GM12878 (cell line): ENCODE results near the gene MTRFR. TPM values are rescaled to one million over a fixed set of nuclear protein-coding genes. Genes with fewer than 3 reads are reported as not detected.

Experiments used
- ATAC-seq: fragments of 200-7000 bp; cut with Tn5 transposase; 3 replicates; pipeline ENCODE4 v1.9.1; 2020; ENCODE audit warnings: mild to moderate bottlenecking, moderate library complexity
- BruUV-seq: library from RNA; stranded (reverse); fragments of 400-500 nt; replicated peaks from 2 replicates; lab custom pipeline; 2021; lab: Mats Ljungman, UMichigan
- CTCF ChIA-PET: fragments of 300-600 bp; sonication (Branson Sonifier 250); formaldehyde crosslinking; extraction: SDS; loops from one replicate; lab custom pipeline; 2021; ENCODE audit warnings: inconsistent platforms; lab: Yijun Ruan, JAX
- POLR2A ChIA-PET: fragments of 350-600 bp; formaldehyde crosslinking; extraction: SDS; loops from one replicate; lab custom pipeline; 2021; ENCODE audit warnings: inconsistent platforms; lab: Charles Lee
- RAD21 ChIA-PET: fragments of 300-600 bp; sonication (Branson Sonifier 250); formaldehyde crosslinking; loops from one replicate; lab custom pipeline; 2023; ENCODE audit warnings: antibody characterized with exemption; ENCODE audit not compliant: unreplicated experiment; lab: Charles Lee
- SMC1A ChIA-PET: fragments of 300-600 bp; sonication (Branson Sonifier 250); formaldehyde crosslinking; loops from one replicate; lab custom pipeline; 2023; ENCODE audit not compliant: unreplicated experiment, uncharacterized antibody; lab: Charles Lee
- DNase-seq: peaks from one replicate; pipeline ENCODE4 v3.0.0-alpha.2; 2011; ENCODE audit warnings: low read depth, low spot score
- FAIRE-seq: peaks from 3 replicates; lab custom pipeline; 2011; peaks lifted over from hg19 to GRCh38; lab: Jason Lieb, UNC
- H2AFZ ChIP-seq: 2 replicates; pipeline ENCODE4 v1.6.0; 2011; ENCODE audit warnings: low read depth, low read length, control low read depth; ENCODE audit not compliant: control insufficient read depth
- H3K27ac ChIP-seq: 2 replicates; pipeline ENCODE4 v1.5.1; 2011; ENCODE audit warnings: control low read depth; ENCODE audit not compliant: control insufficient read depth, insufficient read depth
- H3K27me3 ChIP-seq, 2 experiments: replicated peaks in 1 of 2; 2 replicates each; pipeline versions ENCODE4 v1.6.0 to v1.6.1; 2011; ENCODE audit warnings: low read length in 1 of 2; ENCODE audit not compliant: control insufficient read depth in 2 of 2, insufficient read depth in 2 of 2
- H3K36me3 ChIP-seq, 2 experiments: 2 replicates each; pipeline ENCODE4 v1.5.1; 2011; ENCODE audit warnings: low read length in 1 of 2; ENCODE audit not compliant: control insufficient read depth in 2 of 2, insufficient read depth in 2 of 2
- H3K4me1 ChIP-seq: 2 replicates; pipeline ENCODE4 v1.6.1; 2011; ENCODE audit warnings: mild to moderate bottlenecking, low read length, moderate library complexity, mixed read lengths; ENCODE audit not compliant: control insufficient read depth, insufficient read depth
- H3K4me2 ChIP-seq: 2 replicates; pipeline ENCODE4 v1.6.0; 2011; ENCODE audit warnings: control low read depth; ENCODE audit not compliant: control insufficient read depth, insufficient read depth
- H3K4me3 ChIP-seq: fragments of 200-600 bp; sonication (generic); 2 replicates; pipeline ENCODE4 v1.5.1; 2016
- H3K79me2 ChIP-seq: 2 replicates; pipeline ENCODE4 v1.6.0; 2011; ENCODE audit warnings: low read length; ENCODE audit not compliant: control insufficient read depth, insufficient read depth
- H3K9ac ChIP-seq: 2 replicates; pipeline ENCODE4 v1.8.0; 2011; ENCODE audit warnings: low read length, control low read depth, mixed read lengths; ENCODE audit not compliant: control insufficient read depth, insufficient read depth
- H3K9me3 ChIP-seq: replicated peaks from 3 replicates; pipeline ENCODE4 v1.5.1; 2011; ENCODE audit warnings: mild to moderate bottlenecking, low read length; ENCODE audit not compliant: control insufficient read depth, insufficient read depth
- H4K20me1 ChIP-seq: 2 replicates; pipeline ENCODE4 v1.6.0; 2011; ENCODE audit not compliant: control insufficient read depth, insufficient read depth
- POLR2A ChIP-seq: IDR thresholded peaks from 2 replicates; pipeline ENCODE4 v1.6.1; 2011; ENCODE audit warnings: low read depth, mild to moderate bottlenecking, low read length
- SRF ChIP-seq, 2 experiments: IDR thresholded peaks; 2 replicates each; pipeline ENCODE4 v1.6.1; 2011; ENCODE audit warnings: low read depth in 2 of 2, low read length in 2 of 2, mild to moderate bottlenecking in 1 of 2, moderate library complexity in 1 of 2
- TARDBP ChIP-seq: IDR thresholded peaks from 2 replicates; pipeline ENCODE4 v1.6.1; 2016; ENCODE audit warnings: borderline replicate concordance
- WGBS: methylation state at CpG from one replicate; pipeline ENCODE4 v1.1.6; 2016; ENCODE audit warnings: low lambda C conversion rate; ENCODE audit not compliant: insufficient replicate concordance, insufficient coverage; ENCODE audit errors: missing lambda C conversion rate; 5-methylcytosine and 5-hydroxymethylcytosine counted together
- in situ Hi-C: fragments of 300-500 bp; cut with MboI; formaldehyde crosslinking; loops from 9 replicates; pipeline ENCODE4 v1.14.3; 2018; ENCODE audit warnings: mixed read lengths
- intact Hi-C: fragments of 100-400 bp; cut with micrococcal nuclease; formaldehyde crosslinking; loops from one replicate; pipeline ENCODE4 v1.14.2; 2022; ENCODE audit not compliant: unreplicated experiment
- polyA plus RNA-seq, 11 experiments: library from polyadenylated mRNA; depleted of rRNA in 4 of 11; unstranded in 6 of 11; stranded (reverse) in 5 of 11; fragments of >200 nt; fragmentation: Nextera tagmentation in 4 of 11; fragmentation: Illumina TruSeq in 1 of 11; extraction: Ambion mirVana in 4 of 11; extraction: Trizol in 1 of 11; gene quantifications; 1 replicate in 1 of 11; 2 replicates in 10 of 11; pipeline versions ENCODE4 v1.2.1 to v1.2.3, GENCODE V29; 2011 to 2016; ENCODE audit warnings: inconsistent platforms in 2 of 11, missing spikeins in 2 of 11, low read depth in 1 of 11
- total RNA-seq, 4 experiments: library from RNA; depleted of rRNA in 3 of 4; stranded (reverse); fragments of >200 nt in 3 of 4; fragmentation: Illumina TruSeq in 1 of 4; extraction: Trizol in 1 of 4; gene quantifications; 2 replicates each; pipeline versions ENCODE4 v1.2.1 to v1.2.3, GENCODE V29; 2013 to 2021
- TF ChIP-seq, protein P1 (sequence below): IDR thresholded peaks from 2 replicates; pipeline ENCODE4 v1.6.1; 2012; ENCODE audit warnings: low read length, inconsistent platforms

Gene MTRFR
- total and polyA plus RNA-seq, 10 of the 15 experiments (the other 5 are each of a cell fraction or from before 2014, with no cell fraction given): 12.2 to 33.4 (median 24.8) TPM

- TF ChIP-seq, protein P1, sequence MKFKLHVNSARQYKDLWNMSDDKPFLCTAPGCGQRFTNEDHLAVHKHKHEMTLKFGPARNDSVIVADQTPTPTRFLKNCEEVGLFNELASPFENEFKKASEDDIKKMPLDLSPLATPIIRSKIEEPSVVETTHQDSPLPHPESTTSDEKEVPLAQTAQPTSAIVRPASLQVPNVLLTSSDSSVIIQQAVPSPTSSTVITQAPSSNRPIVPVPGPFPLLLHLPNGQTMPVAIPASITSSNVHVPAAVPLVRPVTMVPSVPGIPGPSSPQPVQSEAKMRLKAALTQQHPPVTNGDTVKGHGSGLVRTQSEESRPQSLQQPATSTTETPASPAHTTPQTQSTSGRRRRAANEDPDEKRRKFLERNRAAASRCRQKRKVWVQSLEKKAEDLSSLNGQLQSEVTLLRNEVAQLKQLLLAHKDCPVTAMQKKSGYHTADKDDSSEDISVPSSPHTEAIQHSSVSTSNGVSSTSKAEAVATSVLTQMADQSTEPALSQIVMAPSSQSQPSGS: no peak
These were observed 51.4 kb downstream of the MTRFR start (continued) for GRCh38 chr12:123284669-123285068.

- POLR2A ChIA-PET: no interaction called here
- no peak for FAIRE-seq
These were observed 53.6 kb downstream of the MTRFR start for GRCh38 chr12:123286652-123287373.

DNA sequence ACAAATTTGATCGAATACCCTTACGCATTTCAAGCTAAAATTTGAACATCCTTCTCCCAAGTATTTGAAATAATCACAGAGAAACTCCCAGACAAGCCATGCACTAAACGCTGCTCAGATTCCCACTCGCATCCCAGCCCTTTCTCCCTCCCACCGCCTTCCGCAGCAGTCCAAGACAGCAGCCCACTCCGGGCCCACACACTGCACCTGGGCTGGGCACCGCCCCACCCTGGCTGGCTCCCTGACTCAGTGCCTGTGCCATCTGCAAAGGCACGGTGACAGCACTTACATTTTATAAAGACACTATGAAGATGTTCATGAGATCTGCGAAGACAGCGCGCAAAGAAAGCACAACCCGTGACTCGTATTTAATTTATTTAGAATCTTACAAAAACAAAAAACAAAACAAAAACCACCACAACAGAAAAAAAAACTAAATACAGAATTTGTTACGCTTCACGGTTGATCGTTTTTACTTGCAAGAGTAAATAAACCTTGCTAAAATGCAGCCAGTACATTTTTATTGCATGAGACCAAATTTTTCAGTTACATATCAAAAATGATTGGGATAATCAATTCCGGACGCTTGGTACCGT is 55.6 kb downstream of the MTRFR start:
- peaks cover 0 to 21% of the 10 kb centered on the region in 2 experiments; a peak in 3 of 4 replicates for H3K36me3 ChIP-seq
- no peaks in the 10 kb centered on the region for H3K9me3 ChIP-seq
- DNase-seq (no peak), ATAC-seq (no peak), FAIRE-seq (no peak)
- intact Hi-C loops: no loop called here
- no peak overlapping the region for H3K27ac ChIP-seq
- ChIA-PET POLR2A (no interaction called here), RAD21 (no interaction called here), CTCF (no interaction called here), SMC1A (no interaction called here)
- 95% methylated on average over 20 of the region's 20 CpGs for WGBS
- no peak overlapping the region for H2AFZ ChIP-seq
- no peaks in the 10 kb centered on the region for H4K20me1 ChIP-seq
- no peaks in the 10 kb centered on the region for H3K79me2 ChIP-seq
- H3K4me3 ChIP-seq: no peak overlapping the region
- H3K4me1 ChIP-seq: no peaks in the 10 kb centered on the region
- in situ Hi-C loops: no loop called here
- TF ChIP-seq TARDBP: no peak
- peak; percentile 31; the same call in 1 of the 2 replicates for TF ChIP-seq POLR2A
- no peaks in the 10 kb centered on the region for H3K27me3 ChIP-seq
- no peak overlapping the region for H3K9ac ChIP-seq
- no peak overlapping the region for H3K4me2 ChIP-seq
- BruUV-seq: no TSS peak

More at GRCh38 chr12:123286652-123287373, 53.6 kb downstream of the MTRFR start:
- no peaks in the 10 kb centered on the region for H3K9me3 ChIP-seq
- ChIA-PET CTCF (no interaction called here), RAD21 (no interaction called here), SMC1A (no interaction called here)
- H3K9ac ChIP-seq: no peak overlapping the region
- H3K4me2 ChIP-seq: no peak overlapping the region
- no peaks in the 10 kb centered on the region for H3K79me2 ChIP-seq
- no peak overlapping the region for H3K4me3 ChIP-seq
- H2AFZ ChIP-seq: no peak overlapping the region
- no peak overlapping the region for H3K27ac ChIP-seq
- DNase-seq (no peak), ATAC-seq (no peak)
- intact Hi-C loops (no loop called here), in situ Hi-C loops (no loop called here)
- no TSS peak for BruUV-seq
- H3K27me3 ChIP-seq: no peaks in the 10 kb centered on the region
- H3K36me3 ChIP-seq: peaks cover 0 to 12% of the 10 kb centered on the region in 2 experiments; a peak in 2 of 4 replicates
- H3K4me1 ChIP-seq: no peaks in the 10 kb centered on the region
- no peaks in the 10 kb centered on the region for H4K20me1 ChIP-seq
- no peak for TF ChIP-seq SRF (IDR thresholded peaks at IDR 0.05; ENCODE audit: low read depth in 2 of 2, low read length in 2 of 2)
- 68% methylated on average over 9 of the region's 9 CpGs for WGBS
